HEK293 (cell line): ENCODE data around the gene ANK2.
"Not testable (repeated sequence)": the region's sequence is repeated elsewhere in the genome, so short reads cannot be mapped to it uniquely, and the experiment has no call there.

Source experiments
- CTCF ChIA-PET: fragments of 350-600 bp; formaldehyde crosslinking; extraction: SDS; loops from one replicate; lab custom pipeline; 2021; ENCODE audit warnings: antibody characterized with exemption; lab: Yijun Ruan, JAX
- POLR2A ChIA-PET: fragments of 300-600 bp; formaldehyde crosslinking; extraction: SDS; loops from one replicate; lab custom pipeline; 2020; ENCODE audit warnings: antibody characterized with exemption, inconsistent platforms; lab: Yijun Ruan, JAX
- H3K27ac ChIP-seq: fragments of 200-500 bp; sonication (Bioruptor generic); 2 replicates; pipeline ENCODE4 v1.5.1; 2014; ENCODE audit warnings: low read depth, low read length, control low read depth, inconsistent platforms; ENCODE audit errors: extremely low read depth
- H3K36me3 ChIP-seq, 2 experiments: fragments of 200-500 bp in 1 of 2; sonication (Bioruptor generic) in 1 of 2; 1 replicate in 1 of 2; 2 replicates in 1 of 2; pipeline ENCODE4 v1.5.1; 2014 to 2017; ENCODE audit warnings: inconsistent platforms in 2 of 2, low read length in 2 of 2; ENCODE audit not compliant: control insufficient read depth in 2 of 2, insufficient read depth in 1 of 2
- H3K4me1 ChIP-seq: fragments of 200-500 bp; sonication (Bioruptor generic); 2 replicates; pipeline ENCODE4 v1.5.1; 2014; ENCODE audit warnings: mild to moderate bottlenecking, low read length, inconsistent platforms; ENCODE audit not compliant: control insufficient read depth, insufficient read depth
- H3K4me3 ChIP-seq: 2 replicates; pipeline ENCODE4 v1.5.1; 2011; ENCODE audit warnings: low read depth, mild to moderate bottlenecking, control low read depth, low read length, moderate library complexity
- H3K9me3 ChIP-seq: fragments of 200-500 bp; sonication (Bioruptor generic); 2 replicates; pipeline ENCODE4 v1.5.1; 2014; ENCODE audit warnings: low read depth, low read length, inconsistent platforms; ENCODE audit not compliant: control insufficient read depth, insufficient read depth
- EGR2 ChIP-seq: fragments of 450-650 bp; formaldehyde crosslinking; IDR thresholded peaks from 2 replicates; pipeline ENCODE4 v1.5.1; 2016; ENCODE audit warnings: low read depth, missing biosample characterization, missing genetic modification characterization
- GLI2 ChIP-seq: fragments of 450-650 bp; formaldehyde crosslinking; IDR thresholded peaks from 2 replicates; pipeline ENCODE4; 2017; ENCODE audit warnings: missing biosample characterization, missing genetic modification characterization, low read depth, borderline replicate concordance
- KLF16 ChIP-seq: fragments of 450-650 bp; formaldehyde crosslinking; IDR thresholded peaks from 2 replicates; pipeline ENCODE4 v1.5.1; 2017; ENCODE audit warnings: missing biosample characterization, missing genetic modification characterization
- KLF8 ChIP-seq: fragments of 450-650 bp; formaldehyde crosslinking; IDR thresholded peaks from 2 replicates; pipeline ENCODE4 v1.5.1; 2016; ENCODE audit warnings: missing biosample characterization, missing genetic modification characterization
- OSR2 ChIP-seq: fragments of 450-650 bp; formaldehyde crosslinking; IDR thresholded peaks from 2 replicates; pipeline ENCODE4 v1.5.1; 2016; ENCODE audit warnings: missing biosample characterization, missing genetic modification characterization
- SP2 ChIP-seq: fragments of 450-650 bp; formaldehyde crosslinking; IDR thresholded peaks from 2 replicates; pipeline ENCODE4 v1.5.1; 2016; ENCODE audit warnings: missing biosample characterization, missing genetic modification characterization
- TRIM28 ChIP-seq: IDR thresholded peaks from 2 replicates; pipeline ENCODE4 v1.6.1; 2011; ENCODE audit warnings: low read length, control low read depth, borderline replicate concordance
- ZBTB1 ChIP-seq: fragments of 450-650 bp; formaldehyde crosslinking; IDR thresholded peaks from 2 replicates; pipeline ENCODE4 v1.5.1; 2016; ENCODE audit warnings: missing biosample characterization, missing genetic modification characterization
- ZBTB17 ChIP-seq: fragments of 450-650 bp; formaldehyde crosslinking; IDR thresholded peaks from 2 replicates; pipeline ENCODE4 v1.5.1; 2016; ENCODE audit warnings: missing biosample characterization, missing genetic modification characterization
- ZNF121 ChIP-seq: fragments of 450-650 bp; formaldehyde crosslinking; IDR thresholded peaks from 2 replicates; pipeline ENCODE4 v1.5.1; 2016; ENCODE audit warnings: missing biosample characterization, missing genetic modification characterization
- ZNF133 ChIP-seq: fragments of 450-650 bp; formaldehyde crosslinking; IDR thresholded peaks from 2 replicates; pipeline ENCODE4 v1.5.1; 2016; ENCODE audit warnings: missing biosample characterization, missing genetic modification characterization
- ZNF169 ChIP-seq: fragments of 450-650 bp; formaldehyde crosslinking; IDR thresholded peaks from 2 replicates; pipeline ENCODE4 v1.5.1; 2016; ENCODE audit warnings: missing biosample characterization, missing genetic modification characterization
- ZNF174 ChIP-seq: fragments of 450-650 bp; formaldehyde crosslinking; IDR thresholded peaks from 2 replicates; pipeline ENCODE4 v1.5.0; 2017; ENCODE audit warnings: missing biosample characterization, mild to moderate bottlenecking, missing genetic modification characterization
- ZNF335 ChIP-seq: fragments of 450-650 bp; formaldehyde crosslinking; conservative IDR thresholded peaks from 2 replicates; pipeline ENCODE4 v1.5.1; 2016; ENCODE audit warnings: missing biosample characterization, missing genetic modification characterization
- ZNF530 ChIP-seq: fragments of 450-650 bp; formaldehyde crosslinking; IDR thresholded peaks from 2 replicates; pipeline ENCODE4 v1.5.1; 2016; ENCODE audit warnings: low read depth, missing biosample characterization, missing genetic modification characterization
- ZNF629 ChIP-seq: fragments of 450-650 bp; formaldehyde crosslinking; IDR thresholded peaks from 2 replicates; pipeline ENCODE4 v1.5.1; 2017; ENCODE audit warnings: missing biosample characterization, missing genetic modification characterization
- ZNF660 ChIP-seq: fragments of 450-650 bp; IDR thresholded peaks from 2 replicates; pipeline ENCODE4 v1.5.1; 2018; ENCODE audit warnings: missing biosample characterization, mild to moderate bottlenecking, missing genetic modification characterization
- ZNF677 ChIP-seq: fragments of 450-650 bp; IDR thresholded peaks from 2 replicates; pipeline ENCODE4 v1.5.0; 2018; ENCODE audit warnings: missing biosample characterization, mild to moderate bottlenecking, missing genetic modification characterization, moderate library complexity
- ZNF785 ChIP-seq: fragments of 450-650 bp; formaldehyde crosslinking; IDR thresholded peaks from 2 replicates; pipeline ENCODE4 v1.5.1; 2016; ENCODE audit warnings: missing biosample characterization, missing genetic modification characterization
- TF ChIP-seq, protein P1 (sequence below): fragments of 450-650 bp; formaldehyde crosslinking; IDR thresholded peaks from 2 replicates; pipeline ENCODE4 v1.5.1; 2016; ENCODE audit warnings: missing biosample characterization, missing genetic modification characterization
- TF ChIP-seq, protein P2 (sequence below): fragments of 450-650 bp; formaldehyde crosslinking; IDR thresholded peaks from 2 replicates; pipeline ENCODE4 v1.5.1; 2016; ENCODE audit warnings: missing biosample characterization, missing genetic modification characterization
- TF ChIP-seq, protein P3 (sequence below): fragments of 450-650 bp; formaldehyde crosslinking; IDR thresholded peaks from 2 replicates; pipeline ENCODE4 v1.5.1; 2016; ENCODE audit warnings: missing biosample characterization, missing genetic modification characterization

The ANK2 gene

DNA sequence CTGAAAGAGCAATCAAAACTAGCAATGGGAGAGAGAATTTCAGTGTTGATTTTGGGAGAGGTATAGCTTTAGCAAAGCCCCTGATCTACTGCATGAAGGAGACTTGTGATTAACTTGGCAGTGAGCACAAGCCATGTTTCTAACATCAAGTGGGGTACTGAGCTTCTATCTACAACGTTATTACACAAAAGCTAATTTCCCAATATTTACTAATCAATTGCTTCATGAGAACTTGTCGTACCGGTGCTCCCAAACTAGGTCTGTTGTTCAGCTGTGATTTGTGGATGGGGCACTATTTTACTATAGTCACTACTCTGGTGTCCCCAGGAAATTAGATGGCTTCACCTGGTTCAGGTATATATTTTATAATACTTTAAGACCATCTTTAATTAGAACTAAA is 16.2 kb downstream of the ANK2 start:
- Histone ChIP-seq H3K4me3 (no peak overlapping the region), H3K36me3 (no peaks in the 10 kb centered on the region), H3K4me1 (no peaks in the 10 kb centered on the region; the same call in 1 of the 2 replicates), H3K9me3 (no peaks in the 10 kb centered on the region), H3K27ac (no peak overlapping the region)
- ChIA-PET POLR2A (no interaction called here), CTCF (no interaction called here)
- no peak for TF ChIP-seq ZNF530 (tag by site-specific recombination)
- TF ChIP-seq, protein P1, sequence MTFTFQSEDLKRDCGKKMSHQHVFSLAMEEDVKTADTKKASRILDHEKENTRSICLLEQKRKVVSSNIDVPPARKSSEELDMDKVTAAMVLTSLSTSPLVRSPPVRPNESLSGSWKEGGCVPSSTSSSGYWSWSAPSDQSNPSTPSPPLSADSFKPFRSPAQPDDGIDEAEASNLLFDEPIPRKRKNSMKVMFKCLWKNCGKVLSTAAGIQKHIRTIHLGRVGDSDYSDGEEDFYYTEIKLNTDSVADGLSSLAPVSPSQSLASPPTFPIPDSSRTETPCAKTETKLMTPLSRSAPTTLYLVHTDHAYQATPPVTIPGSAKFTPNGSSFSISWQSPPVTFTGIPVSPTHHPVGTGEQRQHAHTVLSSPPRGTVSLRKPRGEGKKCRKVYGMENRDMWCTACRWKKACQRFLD (tag by site-specific recombination), result no peak
- TF ChIP-seq GLI2 (tag by site-specific recombination), result no peak
- TF ChIP-seq ZNF169 (tag by site-specific recombination), result no peak
- no peak for TF ChIP-seq SP2 (tag by site-specific recombination)
- TF ChIP-seq ZBTB1 (tag by site-specific recombination), result no peak
- no peak for TF ChIP-seq ZNF335 (tag by site-specific recombination)
- no peak for TF ChIP-seq TRIM28
- TF ChIP-seq, protein P2, sequence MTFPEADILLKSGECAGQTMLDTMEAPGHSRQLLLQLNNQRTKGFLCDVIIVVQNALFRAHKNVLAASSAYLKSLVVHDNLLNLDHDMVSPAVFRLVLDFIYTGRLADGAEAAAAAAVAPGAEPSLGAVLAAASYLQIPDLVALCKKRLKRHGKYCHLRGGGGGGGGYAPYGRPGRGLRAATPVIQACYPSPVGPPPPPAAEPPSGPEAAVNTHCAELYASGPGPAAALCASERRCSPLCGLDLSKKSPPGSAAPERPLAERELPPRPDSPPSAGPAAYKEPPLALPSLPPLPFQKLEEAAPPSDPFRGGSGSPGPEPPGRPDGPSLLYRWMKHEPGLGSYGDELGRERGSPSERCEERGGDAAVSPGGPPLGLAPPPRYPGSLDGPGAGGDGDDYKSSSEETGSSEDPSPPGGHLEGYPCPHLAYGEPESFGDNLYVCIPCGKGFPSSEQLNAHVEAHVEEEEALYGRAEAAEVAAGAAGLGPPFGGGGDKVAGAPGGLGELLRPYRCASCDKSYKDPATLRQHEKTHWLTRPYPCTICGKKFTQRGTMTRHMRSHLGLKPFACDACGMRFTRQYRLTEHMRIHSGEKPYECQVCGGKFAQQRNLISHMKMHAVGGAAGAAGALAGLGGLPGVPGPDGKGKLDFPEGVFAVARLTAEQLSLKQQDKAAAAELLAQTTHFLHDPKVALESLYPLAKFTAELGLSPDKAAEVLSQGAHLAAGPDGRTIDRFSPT, result no peak
- no peak for TF ChIP-seq ZNF660 (tag by site-specific recombination)
- no peak for TF ChIP-seq EGR2 (tag by site-specific recombination)

DNA sequence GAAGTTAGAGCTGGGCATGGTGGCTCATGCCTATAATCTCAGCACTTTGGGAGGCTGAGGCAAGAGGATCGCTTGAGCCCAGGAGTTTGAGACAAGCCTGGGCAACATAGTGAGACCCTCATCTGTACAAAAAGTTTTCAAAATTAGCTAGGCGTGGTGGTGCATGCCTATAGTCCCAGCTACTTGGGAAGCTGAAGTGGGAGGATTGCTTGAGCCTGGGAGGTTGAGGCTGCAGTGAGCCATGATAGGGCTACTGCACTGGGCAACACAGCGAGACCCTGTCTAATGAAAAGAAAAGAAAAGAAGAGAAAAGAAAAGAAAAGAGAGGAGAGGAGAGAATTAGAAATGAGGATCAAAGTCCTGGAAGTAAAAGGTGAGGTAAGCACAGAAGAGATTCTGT is 19.3 kb downstream of the ANK2 start:
- H3K27ac ChIP-seq, H3K36me3 ChIP-seq, POLR2A ChIA-PET, H3K4me3 ChIP-seq, H3K9me3 ChIP-seq, H3K4me1 ChIP-seq, CTCF ChIA-PET: not testable (repeated sequence)
- peak; percentile 79 for TF ChIP-seq ZNF121

DNA sequence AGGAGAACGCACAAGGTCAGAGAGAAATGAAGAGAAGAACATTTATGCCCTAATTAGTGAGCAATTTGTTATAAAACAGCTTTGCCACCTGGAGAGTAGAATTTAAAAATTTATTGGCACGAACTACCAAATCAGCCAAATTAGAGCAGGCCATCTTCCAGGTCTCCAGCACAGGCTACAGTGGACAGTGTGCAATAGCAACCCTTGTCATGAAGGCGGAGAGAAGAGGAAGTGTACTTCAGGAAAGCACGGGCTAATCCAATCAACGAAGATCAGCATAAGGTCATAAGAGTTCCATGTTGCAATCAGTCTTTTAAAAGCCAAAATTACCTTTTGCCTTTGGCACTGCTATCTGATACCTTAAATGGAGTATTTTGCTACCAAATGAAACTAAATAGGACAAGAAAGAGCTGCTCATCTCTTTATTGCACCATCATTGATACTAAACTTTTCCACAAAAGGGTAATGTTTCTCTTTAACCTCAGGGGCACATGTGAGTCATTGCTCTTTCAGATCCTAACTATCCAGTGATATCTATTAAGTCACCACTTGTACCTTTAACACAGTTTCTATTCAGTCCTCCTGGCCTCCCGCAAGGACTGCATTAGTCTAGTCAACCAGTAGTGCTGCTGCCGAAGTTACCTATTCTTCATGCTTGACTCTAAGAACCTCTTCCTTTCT is 19.9 kb downstream of the ANK2 start:
- ChIA-PET CTCF (interaction anchor here (0.6 kb wide), 1 partner anchor 276 kb away, joined by 3 read pairs; no protein-coding TSS in a partner anchor), POLR2A (no interaction called here)
- Histone ChIP-seq H3K9me3 (no peaks in the 10 kb centered on the region), H3K4me1 (no peaks in the 10 kb centered on the region; the same call in 1 of the 2 replicates), H3K36me3 (no peaks in the 10 kb centered on the region), H3K4me3 (no peak overlapping the region), H3K27ac (no peak overlapping the region)
- TF ChIP-seq ZNF133 (tag by site-specific recombination), result peak; percentile 80
- peak; percentile 24; the same call in 1 of the 2 replicates for TF ChIP-seq KLF8 (tag by site-specific recombination)
- TF ChIP-seq, protein P3, sequence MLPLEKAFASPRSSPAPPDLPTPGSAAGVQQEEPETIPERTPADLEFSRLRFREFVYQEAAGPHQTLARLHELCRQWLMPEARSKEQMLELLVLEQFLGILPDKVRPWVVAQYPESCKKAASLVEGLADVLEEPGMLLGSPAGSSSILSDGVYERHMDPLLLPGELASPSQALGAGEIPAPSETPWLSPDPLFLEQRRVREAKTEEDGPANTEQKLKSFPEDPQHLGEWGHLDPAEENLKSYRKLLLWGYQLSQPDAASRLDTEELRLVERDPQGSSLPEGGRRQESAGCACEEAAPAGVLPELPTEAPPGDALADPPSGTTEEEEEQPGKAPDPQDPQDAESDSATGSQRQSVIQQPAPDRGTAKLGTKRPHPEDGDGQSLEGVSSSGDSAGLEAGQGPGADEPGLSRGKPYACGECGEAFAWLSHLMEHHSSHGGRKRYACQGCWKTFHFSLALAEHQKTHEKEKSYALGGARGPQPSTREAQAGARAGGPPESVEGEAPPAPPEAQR (tag by site-specific recombination), result no peak
- no peak for TF ChIP-seq ZNF174 (tag by site-specific recombination)
- no peak for TF ChIP-seq KLF16 (tag by site-specific recombination)
- TF ChIP-seq ZNF629 (tag by site-specific recombination), result no peak
- TF ChIP-seq ZNF677 (tag by site-specific recombination), result no peak
- 0 out of 2 replicates have a peak, but pooled peaks have one; percentile 36 for TF ChIP-seq TRIM28
- TF ChIP-seq OSR2 (tag by site-specific recombination), result 0 out of 2 replicates have a peak, but pooled peaks have one; percentile 17
- TF ChIP-seq ZNF785 (tag by site-specific recombination), result no peak
- TF ChIP-seq ZNF169 (tag by site-specific recombination), result no peak
- TF ChIP-seq ZBTB17, result no peak
